GM18870 (cell line): ENCODE results near the gene MCTP2.

Experiments used
- ATAC-seq: cut with Tn5 transposase; IDR thresholded peaks from one replicate; pipeline ENCODE4 v1.9.1; 2021; ENCODE audit warnings: moderate library complexity; ENCODE audit not compliant: unreplicated experiment

MCTP2 gene

GRCh38 chr15:94296717-94297116 is 65.4 kb downstream of the MCTP2 start:
- no peak for ATAC-seq

- peak; percentile 53 for ATAC-seq
Measured at GRCh38 chr15:94297558-94297957, 66.2 kb downstream of the MCTP2 start.

GRCh38 chr15:94298364-94298763 is 67.0 kb downstream of the MCTP2 start:
- ATAC-seq: no peak

- ATAC-seq: no peak
Measured at GRCh38 chr15:94300612-94301011, 69.3 kb downstream of the MCTP2 start.

- peak; percentile 47 for ATAC-seq
Measured at GRCh38 chr15:94305133-94305532, 73.8 kb downstream of the MCTP2 start.

GRCh38 chr15:94306700-94307650 is 75.6 kb downstream of the MCTP2 start:
- peak; percentile 92 for ATAC-seq

- ATAC-seq: no peak
Measured at GRCh38 chr15:94312946-94313345, 81.6 kb downstream of the MCTP2 start.

GRCh38 chr15:94314639-94315038 is 83.3 kb downstream of the MCTP2 start:
- no peak for ATAC-seq

- no peak for ATAC-seq
Measured at GRCh38 chr15:94317211-94317610, 85.8 kb downstream of the MCTP2 start.

GRCh38 chr15:94322141-94322540 is 90.8 kb downstream of the MCTP2 start:
- no peak for ATAC-seq

GRCh38 chr15:94323076-94323475 is 91.7 kb downstream of the MCTP2 start:
- no peak for ATAC-seq

GRCh38 chr15:94324117-94324826 is 92.9 kb downstream of the MCTP2 start:
- ATAC-seq: peak; percentile 83

- no peak for ATAC-seq
Measured at GRCh38 chr15:94324835-94325767, 93.7 kb downstream of the MCTP2 start.

GRCh38 chr15:94327356-94327936 is 96.1 kb downstream of the MCTP2 start:
- ATAC-seq: no peak

GRCh38 chr15:94331731-94332130 is 100.4 kb downstream of the MCTP2 start:
- ATAC-seq: no peak

GRCh38 chr15:94335616-94336015 is 104.3 kb downstream of the MCTP2 start:
- no peak for ATAC-seq

- ATAC-seq: no peak
Measured at GRCh38 chr15:94336817-94337467, 105.6 kb downstream of the MCTP2 start.

- ATAC-seq: no peak
Measured at GRCh38 chr15:94338243-94338846, 107.0 kb downstream of the MCTP2 start.

GRCh38 chr15:94346282-94346681 is 114.9 kb downstream of the MCTP2 start:
- no peak for ATAC-seq

GRCh38 chr15:94348084-94348483 is 116.7 kb downstream of the MCTP2 start:
- no peak for ATAC-seq
